ENCODE results near the gene PAK5.

- TF ChIP-seq CTCF (conservative IDR thresholded peaks at IDR 0.05; ENCODE audit: low read depth in 2 of 2): no peak
- TF ChIP-seq ZNF462 (CRISPR knock-in tag; IDR thresholded peaks at IDR 0.05): no peak
- TF ChIP-seq POLR2AphosphoS5 (IDR thresholded peaks at IDR 0.05; ENCODE audit: low read depth): no peak
- TF ChIP-seq REST (IDR thresholded peaks at IDR 0.05; ENCODE audit: unreplicated experiment): no peak
- TF ChIP-seq CREB1 (CRISPR knock-in tag; IDR thresholded peaks at IDR 0.05; ENCODE audit: low read depth): no peak
- TF ChIP-seq EZH2 (IDR thresholded peaks at IDR 0.05; ENCODE audit: low read depth, unreplicated experiment): no peak
- TF ChIP-seq EZH2phosphoT487 (IDR thresholded peaks at IDR 0.05; ENCODE audit: unreplicated experiment): no peak
Measured at GRCh38 chr20:9551808-9552550, 286.9 kb downstream of the PAK5 start.
